ENCODE data around the gene ALG14. TPM values are rescaled to one million over a fixed set of nuclear protein-coding genes. Genes with fewer than 3 reads are reported as not detected.

The ALG14 gene
- total and polyA plus RNA-seq, 7 experiments from 2014 or later: 1.1 to 3.2 (median 1.7) TPM

DNA sequence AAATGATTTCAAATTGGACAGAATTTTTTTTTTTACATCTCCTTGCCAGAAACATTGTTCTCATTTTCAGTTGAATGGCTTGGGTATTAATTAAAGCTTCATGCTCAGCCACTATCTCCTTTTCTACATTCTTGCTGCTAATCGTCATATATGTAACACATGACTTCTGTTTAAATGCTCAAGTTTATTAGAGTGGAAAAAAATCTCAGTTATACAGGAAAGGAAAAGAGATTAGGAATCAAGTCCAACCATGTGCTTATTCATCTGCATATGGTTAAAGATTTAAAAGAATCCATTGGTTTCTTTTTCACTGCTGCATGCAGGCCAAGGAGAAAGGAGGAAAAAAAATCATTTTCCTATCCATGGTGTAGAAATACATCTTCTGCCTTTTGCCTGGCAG lies 98.5 kb downstream of the ALG14 start:
- H3K27ac Mint-ChIP-seq: no peak overlapping the region
- peaks cover 0 to 7% (median 0%) of the 10 kb centered on the region in 5 donors for H3K36me3 Mint-ChIP-seq
- intact Hi-C loops (cut with micrococcal nuclease): no loop called here
- H3K4me3 Mint-ChIP-seq: no peak overlapping the region
- no peaks in the 10 kb centered on the region for H3K9me3 Mint-ChIP-seq
- DNase-seq (no peak), ATAC-seq (no peak)
- Histone ChIP-seq H3K36me3 (ENCODE audit: control insufficient read depth in 2 of 3, insufficient read depth in 3 of 3, low read length in 3 of 3) (no peaks in the 10 kb centered on the region), H3K4me3 (ENCODE audit: low read length) (no peak overlapping the region), H3K9me3 (ENCODE audit: control insufficient read depth in 2 of 3, low read length in 3 of 3) (no peaks in the 10 kb centered on the region), H3K4me1 (ENCODE audit: control insufficient read depth in 2 of 2, insufficient read depth in 2 of 2, low read length in 2 of 2) (no peaks in the 10 kb centered on the region), H3K27ac (ENCODE audit: low read depth, low read length) (no peak overlapping the region), H3K27me3 (ENCODE audit: control insufficient read depth in 2 of 2, insufficient read depth in 2 of 2, low read length in 2 of 2) (no peaks in the 10 kb centered on the region)
- POLR2A ChIA-PET: no interaction called here
- CTCF ChIA-PET: no interaction called here
- peaks cover 0 to 1% (median under 1%) of the 10 kb centered on the region in 7 donors for H3K4me1 Mint-ChIP-seq
- no peaks in the 10 kb centered on the region for H3K27me3 Mint-ChIP-seq

DNA sequence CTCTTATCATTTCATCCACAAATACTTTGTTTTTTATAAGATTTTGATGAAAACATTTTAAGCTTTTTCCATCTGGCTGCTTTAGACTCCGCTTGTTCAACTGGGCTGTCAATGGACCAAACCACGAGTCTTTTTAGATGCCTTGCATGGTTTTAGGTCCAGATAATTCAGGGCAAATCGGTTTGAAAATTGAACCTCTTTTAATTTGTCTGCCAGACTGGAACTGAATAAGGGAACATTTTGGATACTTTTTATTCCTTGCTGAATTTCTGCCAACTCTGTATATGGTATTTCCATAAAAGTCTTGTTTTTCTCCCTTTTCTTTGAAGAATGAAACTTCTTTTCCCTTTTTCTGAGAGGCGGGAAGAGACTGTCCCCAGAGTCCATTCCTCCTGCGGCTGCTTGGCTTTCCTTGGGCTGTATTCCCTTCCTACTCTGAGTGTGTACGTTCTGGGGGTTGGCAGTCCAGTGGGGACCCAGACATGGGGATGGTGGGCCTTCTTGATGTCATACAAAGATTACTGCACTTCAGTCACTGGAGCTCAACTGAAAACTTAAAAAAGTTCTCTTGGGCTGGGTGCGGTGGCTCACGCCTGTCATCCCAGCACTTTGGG lies 99.3 kb downstream of the ALG14 start:
- H3K27ac ChIP-seq (ENCODE audit: low read depth, low read length): no peak overlapping the region
- ChIA-PET CTCF (no interaction called here), POLR2A (no interaction called here)
- Mint-ChIP-seq H3K9me3 (no peaks in the 10 kb centered on the region), H3K4me1 (no peaks in the 10 kb centered on the region), H3K27ac (peak overlapping the region in 1 of 9 donors; percentile 46), H3K4me3 (no peak overlapping the region), H3K36me3 (peaks cover 0 to 8% (median 0%) of the 10 kb centered on the region in 5 donors), H3K27me3 (no peaks in the 10 kb centered on the region)
- no peaks in the 10 kb centered on the region for H3K9me3 ChIP-seq (ENCODE audit: control insufficient read depth in 2 of 3, low read length in 3 of 3)
- H3K36me3 ChIP-seq (ENCODE audit: control insufficient read depth in 2 of 3, insufficient read depth in 3 of 3, low read length in 3 of 3): no peaks in the 10 kb centered on the region
- no peaks in the 10 kb centered on the region for H3K27me3 ChIP-seq (ENCODE audit: control insufficient read depth in 2 of 2, insufficient read depth in 2 of 2, low read length in 2 of 2)
- DNase-seq (no peak), ATAC-seq (no peak)
- H3K4me1 ChIP-seq (ENCODE audit: control insufficient read depth in 2 of 2, insufficient read depth in 2 of 2, low read length in 2 of 2): no peaks in the 10 kb centered on the region
- intact Hi-C loops (cut with micrococcal nuclease): no loop called here
- H3K4me3 ChIP-seq (ENCODE audit: low read length): no peak overlapping the region

DNA sequence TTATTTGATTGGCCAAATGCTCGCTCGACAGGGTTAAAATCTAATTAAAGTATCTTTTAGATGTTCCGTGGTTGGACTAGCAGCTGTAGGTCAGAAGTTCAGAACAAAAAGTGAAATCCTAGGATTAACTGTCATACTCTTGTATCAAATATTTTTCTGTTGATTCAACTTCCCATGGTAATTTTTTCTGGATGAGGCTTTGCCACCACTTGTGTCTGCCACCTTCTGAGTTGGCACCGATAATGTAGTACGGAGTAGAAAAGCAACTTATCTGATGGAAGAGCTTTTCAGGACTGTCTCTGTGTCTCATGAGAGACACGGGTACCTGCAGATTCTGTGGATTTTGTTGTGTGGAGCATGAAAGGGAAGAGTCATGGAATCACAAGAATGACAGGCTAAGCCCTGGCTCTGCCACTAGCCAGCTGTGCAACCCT lies 101.2 kb downstream of the ALG14 start:
- H3K27ac Mint-ChIP-seq: peak overlapping the region in 1 of 9 donors; percentile 5
- no peaks in the 10 kb centered on the region for H3K27me3 Mint-ChIP-seq
- no peak overlapping the region for H3K4me3 Mint-ChIP-seq

DNA sequence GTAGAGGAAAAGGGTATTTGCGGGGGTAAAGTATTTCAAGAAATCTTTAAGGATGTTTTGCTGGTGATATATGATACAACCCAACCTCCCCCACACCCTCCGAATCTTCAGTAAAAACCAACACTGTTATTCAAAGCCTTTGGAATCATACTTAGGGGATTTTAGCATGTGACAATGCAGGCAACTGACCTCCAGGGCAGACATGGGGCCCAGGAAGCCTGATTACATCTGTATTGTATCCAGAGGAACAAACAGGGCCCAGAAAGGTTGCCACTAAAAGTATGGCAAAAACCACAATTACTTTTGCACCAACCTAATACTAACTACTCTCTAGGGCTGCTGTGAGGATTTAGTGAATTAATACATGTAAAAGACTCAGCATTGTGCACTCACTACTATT lies 102.0 kb downstream of the ALG14 start:
- ATAC-seq (no peak), DNase-seq (no peak)
- Histone ChIP-seq H3K36me3 (ENCODE audit: control insufficient read depth in 2 of 3, insufficient read depth in 3 of 3, low read length in 3 of 3) (no peaks in the 10 kb centered on the region), H3K27ac (ENCODE audit: low read depth, low read length) (no peak overlapping the region), H3K27me3 (ENCODE audit: control insufficient read depth in 2 of 2, insufficient read depth in 2 of 2, low read length in 2 of 2) (no peaks in the 10 kb centered on the region), H3K4me3 (ENCODE audit: low read length) (no peak overlapping the region), H3K9me3 (ENCODE audit: control insufficient read depth in 2 of 3, low read length in 3 of 3) (no peaks in the 10 kb centered on the region), H3K4me1 (ENCODE audit: control insufficient read depth in 2 of 2, insufficient read depth in 2 of 2, low read length in 2 of 2) (no peaks in the 10 kb centered on the region)
- Mint-ChIP-seq H3K27ac (no peak overlapping the region), H3K27me3 (no peaks in the 10 kb centered on the region), H3K36me3 (peaks cover 0 to 6% (median 0%) of the 10 kb centered on the region in 5 donors), H3K4me3 (no peak overlapping the region), H3K4me1 (no peaks in the 10 kb centered on the region), H3K9me3 (no peaks in the 10 kb centered on the region)
- CTCF ChIA-PET: interaction anchor here (0.7 kb wide), 1 partner anchor 69 kb away, joined by 3 read pairs; no protein-coding TSS in a partner anchor
- intact Hi-C loops (cut with micrococcal nuclease): no loop called here
- POLR2A ChIA-PET: no interaction called here

More for the DNA sequence above, 101.2 kb downstream of the ALG14 start:
- ChIA-PET POLR2A (interaction anchor here (0.5 kb wide), 1 partner anchor 118 kb away, joined by 3 read pairs; no protein-coding TSS in a partner anchor), CTCF (interaction anchor here (0.7 kb wide), 1 partner anchor 69 kb away, joined by 3 read pairs; no protein-coding TSS in a partner anchor)
- intact Hi-C loops (cut with micrococcal nuclease): no loop called here
- Histone ChIP-seq H3K4me1 (ENCODE audit: control insufficient read depth in 2 of 2, insufficient read depth in 2 of 2, low read length in 2 of 2) (no peaks in the 10 kb centered on the region), H3K9me3 (ENCODE audit: control insufficient read depth in 2 of 3, low read length in 3 of 3) (no peaks in the 10 kb centered on the region), H3K27ac (ENCODE audit: low read depth, low read length) (no peak overlapping the region), H3K27me3 (ENCODE audit: control insufficient read depth in 2 of 2, insufficient read depth in 2 of 2, low read length in 2 of 2) (no peaks in the 10 kb centered on the region), H3K4me3 (ENCODE audit: low read length) (no peak overlapping the region), H3K36me3 (ENCODE audit: control insufficient read depth in 2 of 3, insufficient read depth in 3 of 3, low read length in 3 of 3) (no peaks in the 10 kb centered on the region)
- DNase-seq (no peak), ATAC-seq (no peak)
- Mint-ChIP-seq H3K4me1 (no peaks in the 10 kb centered on the region), H3K36me3 (peaks cover 0 to 6% (median 0%) of the 10 kb centered on the region in 5 donors), H3K9me3 (no peaks in the 10 kb centered on the region)

DNA sequence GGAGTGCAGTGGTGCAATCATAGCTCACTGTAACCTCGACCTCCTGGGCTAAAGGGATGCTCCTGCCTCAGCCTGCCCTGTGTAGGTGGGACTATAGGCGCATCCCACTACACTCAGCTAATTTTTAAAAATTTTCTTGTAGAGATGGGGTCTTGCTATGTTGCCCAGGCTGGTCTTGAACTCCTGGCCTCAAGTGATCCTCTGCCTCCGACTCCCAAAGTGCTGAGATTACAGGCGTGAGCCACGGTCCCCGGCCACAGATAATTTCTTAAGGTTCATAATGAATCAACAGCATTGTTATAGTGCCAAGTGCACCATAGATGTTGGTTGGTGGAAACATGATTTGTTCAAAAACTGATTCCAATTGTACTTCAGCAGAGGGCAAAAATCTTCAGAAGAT lies 103.6 kb downstream of the ALG14 start:
- Histone ChIP-seq H3K36me3 (ENCODE audit: control insufficient read depth in 2 of 3, insufficient read depth in 3 of 3, low read length in 3 of 3) (no peaks in the 10 kb centered on the region), H3K4me1 (ENCODE audit: control insufficient read depth in 2 of 2, insufficient read depth in 2 of 2, low read length in 2 of 2) (no peaks in the 10 kb centered on the region), H3K27me3 (ENCODE audit: control insufficient read depth in 2 of 2, insufficient read depth in 2 of 2, low read length in 2 of 2) (no peaks in the 10 kb centered on the region), H3K27ac (ENCODE audit: low read depth, low read length) (no peak overlapping the region), H3K4me3 (ENCODE audit: low read length) (no peak overlapping the region), H3K9me3 (ENCODE audit: control insufficient read depth in 2 of 3, low read length in 3 of 3) (no peaks in the 10 kb centered on the region)
- Mint-ChIP-seq H3K36me3 (peaks cover 0 to 6% (median 0%) of the 10 kb centered on the region in 5 donors), H3K27me3 (no peaks in the 10 kb centered on the region), H3K9me3 (no peaks in the 10 kb centered on the region), H3K27ac (no peak overlapping the region), H3K4me1 (peaks cover 0 to 6% (median 0%) of the 10 kb centered on the region in 7 donors), H3K4me3 (no peak overlapping the region)
- no peak for ATAC-seq
- no peak for DNase-seq
- ChIA-PET CTCF (no interaction called here), POLR2A (no interaction called here)
- intact Hi-C loops (cut with micrococcal nuclease): no loop called here

DNA sequence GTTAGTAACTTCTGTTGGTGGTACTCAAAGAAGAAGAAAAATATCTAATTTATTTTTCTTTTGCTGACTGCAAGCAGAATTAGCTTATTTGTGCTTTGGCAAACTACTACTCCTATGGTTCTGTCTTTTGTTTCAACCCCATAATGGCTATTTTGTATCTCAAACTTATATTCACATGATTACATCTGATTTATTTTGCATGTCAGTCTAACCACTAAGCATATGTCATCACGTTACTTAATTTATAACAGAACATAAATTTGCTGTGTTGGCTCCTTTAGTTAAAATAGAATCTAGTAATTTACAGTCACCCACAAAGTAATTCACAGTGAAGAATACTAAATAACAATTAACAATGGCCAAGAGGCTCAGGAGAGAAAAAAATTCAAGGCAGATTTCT lies 106.7 kb downstream of the ALG14 start:
- ATAC-seq (no peak), DNase-seq (no peak)
- Histone ChIP-seq H3K9me3 (ENCODE audit: control insufficient read depth in 2 of 3, low read length in 3 of 3) (no peaks in the 10 kb centered on the region), H3K4me1 (ENCODE audit: control insufficient read depth in 2 of 2, insufficient read depth in 2 of 2, low read length in 2 of 2) (peaks cover 0 to 18% of the 10 kb centered on the region in 2 donors), H3K27me3 (ENCODE audit: control insufficient read depth in 2 of 2, insufficient read depth in 2 of 2, low read length in 2 of 2) (no peaks in the 10 kb centered on the region), H3K27ac (ENCODE audit: low read depth, low read length) (no peak overlapping the region), H3K36me3 (ENCODE audit: control insufficient read depth in 2 of 3, insufficient read depth in 3 of 3, low read length in 3 of 3) (no peaks in the 10 kb centered on the region), H3K4me3 (ENCODE audit: low read length) (no peak overlapping the region)
- Mint-ChIP-seq H3K9me3 (no peaks in the 10 kb centered on the region), H3K27me3 (no peaks in the 10 kb centered on the region), H3K4me3 (no peak overlapping the region), H3K27ac (no peak overlapping the region), H3K36me3 (peaks cover 0 to 6% (median 1%) of the 10 kb centered on the region in 5 donors), H3K4me1 (peaks cover 0 to 31% (median 15%) of the 10 kb centered on the region in 7 donors)
- intact Hi-C loops (cut with micrococcal nuclease): no loop called here
- POLR2A ChIA-PET: no interaction called here
- CTCF ChIA-PET: no interaction called here

DNA sequence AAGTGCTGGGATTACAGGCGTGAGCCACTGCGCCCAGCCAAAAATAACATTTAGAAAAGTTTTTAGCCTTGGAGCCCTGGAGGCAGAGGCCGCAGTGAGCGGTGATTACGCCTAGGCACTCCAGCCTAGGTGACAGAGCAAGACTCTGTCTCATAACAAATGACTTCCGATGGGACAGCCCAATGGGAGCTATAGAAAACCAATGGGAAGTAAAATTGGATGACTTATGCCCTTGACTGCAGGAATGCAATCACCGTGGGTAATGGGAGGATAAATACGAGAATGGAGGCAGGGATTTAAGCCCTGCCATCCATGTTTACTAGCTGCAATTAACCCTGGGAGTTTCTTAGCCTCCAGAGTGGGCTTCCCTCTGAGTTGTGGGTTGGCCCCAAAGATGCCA lies 108.9 kb downstream of the ALG14 start:
- ChIA-PET CTCF (no interaction called here), POLR2A (no interaction called here)
- Histone ChIP-seq H3K4me1 (ENCODE audit: control insufficient read depth in 2 of 2, insufficient read depth in 2 of 2, low read length in 2 of 2) (peaks cover 0 to 18% of the 10 kb centered on the region in 2 donors), H3K36me3 (ENCODE audit: control insufficient read depth in 2 of 3, insufficient read depth in 3 of 3, low read length in 3 of 3) (no peaks in the 10 kb centered on the region), H3K27me3 (ENCODE audit: control insufficient read depth in 2 of 2, insufficient read depth in 2 of 2, low read length in 2 of 2) (no peaks in the 10 kb centered on the region), H3K4me3 (ENCODE audit: low read length) (no peak overlapping the region), H3K9me3 (ENCODE audit: control insufficient read depth in 2 of 3, low read length in 3 of 3) (no peaks in the 10 kb centered on the region), H3K27ac (ENCODE audit: low read depth, low read length) (no peak overlapping the region)
- DNase-seq (no peak), ATAC-seq (no peak)
- H3K36me3 Mint-ChIP-seq: peaks cover 0 to 3% (median 1%) of the 10 kb centered on the region in 5 donors
- intact Hi-C loops (cut with micrococcal nuclease): loop anchor here (1.0 to 5.0 kb wide), 5 partner anchors 37 to 1057 kb away; partner anchors contain the start of genes ALG14 (in 2 of the 2), CNN3 (in 1 of the 2) and GCLM (in 1 of the 2)
- H3K4me1 Mint-ChIP-seq: peaks cover 0 to 31% (median 15%) of the 10 kb centered on the region in 7 donors
- no peaks in the 10 kb centered on the region for H3K9me3 Mint-ChIP-seq
- H3K4me3 Mint-ChIP-seq: peak overlapping the region in 7 of 10 donors; percentile 12 to 69 (median 41)
- no peaks in the 10 kb centered on the region for H3K27me3 Mint-ChIP-seq
- peak overlapping the region in 3 of 9 donors; percentile 25 to 54 (median 34) for H3K27ac Mint-ChIP-seq

Data from naive thymus-derived CD4-positive, alpha-beta T cell (primary cell).